HepG2 (cell line): Measurements from ENCODE around the gene NDRG3. TPM values are rescaled to one million over a fixed set of nuclear protein-coding genes. Genes with fewer than 3 reads are reported as not detected.

Experiments
- ARID2 ChIP-seq: sonication (generic); formaldehyde crosslinking; IDR thresholded peaks from 2 replicates; pipeline ENCODE4 v1.8.1; 2022; ENCODE audit warnings: mild to moderate bottlenecking, missing genetic modification reagents, borderline replicate concordance
- IKZF4 ChIP-seq: sonication (generic); formaldehyde crosslinking; IDR thresholded peaks from 2 replicates; pipeline ENCODE4 v1.5.1; 2020; ENCODE audit warnings: borderline replicate concordance, mild to moderate bottlenecking, low read depth, missing genetic modification reagents; ENCODE audit errors: not compliant biosample characterization
- KLF15 ChIP-seq: sonication (generic); formaldehyde crosslinking; IDR thresholded peaks from 2 replicates; pipeline ENCODE4 v1.8.1; 2023; ENCODE audit warnings: borderline replicate concordance, mild to moderate bottlenecking, inconsistent platforms, missing genetic modification reagents, mixed read lengths
- MYC ChIP-seq: sonication (generic); formaldehyde crosslinking; IDR thresholded peaks from 2 replicates; pipeline ENCODE4 v1.9.0; 2021; ENCODE audit warnings: missing genetic modification reagents, borderline replicate concordance
- NCOA5 ChIP-seq: sonication (generic); formaldehyde crosslinking; IDR thresholded peaks from 2 replicates; pipeline ENCODE4 v1.4.0; 2020; ENCODE audit warnings: missing genetic modification reagents
- NFE2 ChIP-seq: sonication (generic); formaldehyde crosslinking; IDR thresholded peaks from 2 replicates; pipeline ENCODE4 v1.4.0; 2020; ENCODE audit warnings: missing genetic modification reagents
- POLR2AphosphoS2 ChIP-seq: IDR thresholded peaks from 2 replicates; pipeline ENCODE4 v1.6.1; 2011; ENCODE audit warnings: low read depth, low read length, improper control_type of control experiment
- PREB ChIP-seq: sonication (generic); formaldehyde crosslinking; IDR thresholded peaks from 2 replicates; pipeline ENCODE4 v1.4.0; 2020; ENCODE audit warnings: missing genetic modification reagents
- RBM39 ChIP-seq: fragments of 200-400 bp; formaldehyde crosslinking; IDR thresholded peaks from one replicate; pipeline ENCODE4 v1.6.1; 2018; ENCODE audit warnings: antibody characterized with exemption, mild to moderate bottlenecking, low read depth, low read length; ENCODE audit not compliant: poor library complexity, severe bottlenecking
- TBL1XR1 ChIP-seq: fragments of 150-350 bp; IDR thresholded peaks from 2 replicates; pipeline ENCODE4 v1.6.1; 2014; ENCODE audit warnings: borderline replicate concordance, low read length; ENCODE audit not compliant: partially characterized antibody
- TBX3 ChIP-seq: fragments of 450-650 bp; IDR thresholded peaks from 2 replicates; pipeline ENCODE4 v1.6.1; 2017; ENCODE audit warnings: antibody characterized with exemption, mild to moderate bottlenecking, inconsistent platforms, borderline replicate concordance
- XRCC5 ChIP-seq: fragments of 200-400 bp; formaldehyde crosslinking; optimal IDR thresholded peaks from 2 replicates; pipeline ENCODE3; 2017; ENCODE audit warnings: mild to moderate bottlenecking, low read length
- ZBTB4 ChIP-seq: sonication (generic); formaldehyde crosslinking; IDR thresholded peaks from 2 replicates; pipeline ENCODE4 v1.4.0; 2020; ENCODE audit warnings: missing genetic modification reagents, mild to moderate bottlenecking, borderline replicate concordance
- ZFYVE20 ChIP-seq: sonication (generic); formaldehyde crosslinking; IDR thresholded peaks from 2 replicates; pipeline ENCODE4 v1.8.0; 2023; ENCODE audit warnings: low read depth, mild to moderate bottlenecking, moderate library complexity, missing genetic modification reagents, borderline replicate concordance
- ZNF234 ChIP-seq: sonication (generic); formaldehyde crosslinking; conservative IDR thresholded peaks from 2 replicates; pipeline ENCODE4 v1.5.1; 2020; ENCODE audit warnings: mild to moderate bottlenecking, missing genetic modification reagents
- ZNF274 ChIP-seq: sonication (generic); formaldehyde crosslinking; IDR thresholded peaks from 2 replicates; pipeline ENCODE4 v1.5.1; 2020; ENCODE audit warnings: mild to moderate bottlenecking, missing genetic modification reagents
- ZNF567 ChIP-seq: sonication (generic); formaldehyde crosslinking; IDR thresholded peaks from 2 replicates; pipeline ENCODE4 v1.8.1; 2023; ENCODE audit warnings: mild to moderate bottlenecking, missing genetic modification reagents, borderline replicate concordance
- ZNF605 ChIP-seq: sonication (generic); formaldehyde crosslinking; IDR thresholded peaks from 2 replicates; pipeline ENCODE4 v1.8.0; 2022; ENCODE audit warnings: mild to moderate bottlenecking, missing genetic modification reagents
- ZNF788 ChIP-seq: sonication (generic); formaldehyde crosslinking; IDR thresholded peaks from 2 replicates; pipeline ENCODE4 v1.5.0; 2020; ENCODE audit warnings: mild to moderate bottlenecking, missing genetic modification reagents, borderline replicate concordance
- ZSCAN9 ChIP-seq: IDR thresholded peaks from 2 replicates; pipeline ENCODE4 v1.6.1; 2016; ENCODE audit warnings: borderline replicate concordance
- polyA plus RNA-seq, 8 experiments: library from polyadenylated mRNA; depleted of rRNA in 3 of 8; stranded (reverse) in 7 of 8; unstranded in 1 of 8; fragments of >200 nt; fragmentation: Illumina TruSeq in 4 of 8; extraction: Trizol in 4 of 8; gene quantifications; 2 replicates each; pipeline versions ENCODE4 v1.2.1 to v1.2.3, GENCODE V29; 2011 to 2016; ENCODE audit warnings: low read depth in 4 of 8, missing spikeins in 1 of 8, mixed read lengths in 1 of 8; ENCODE audit not compliant: insufficient read depth in 1 of 8
- total RNA-seq, 5 experiments: library from RNA; depleted of rRNA; stranded (reverse); fragments of >200 nt; fragmentation: Illumina TruSeq; extraction: Trizol; gene quantifications; 2 replicates each; pipeline ENCODE4 v1.2.3, GENCODE V29; 2016; ENCODE audit warnings: low read depth in 1 of 5
- TF ChIP-seq, protein P1 (sequence below): sonication (generic); formaldehyde crosslinking; IDR thresholded peaks from 2 replicates; pipeline ENCODE4 v1.4.0; 2020; ENCODE audit warnings: missing genetic modification reagents
- TF ChIP-seq, protein P2 (sequence below): sonication (generic); formaldehyde crosslinking; IDR thresholded peaks from 2 replicates; pipeline ENCODE4 v1.9.0; 2022; ENCODE audit warnings: missing genetic modification reagents, mild to moderate bottlenecking, borderline replicate concordance

The NDRG3 gene
- total and polyA plus RNA-seq, 2 of the 13 experiments (the other 11 are each of a cell fraction or from before 2014, with no cell fraction given) = 36.0 to 40.5 TPM

DNA sequence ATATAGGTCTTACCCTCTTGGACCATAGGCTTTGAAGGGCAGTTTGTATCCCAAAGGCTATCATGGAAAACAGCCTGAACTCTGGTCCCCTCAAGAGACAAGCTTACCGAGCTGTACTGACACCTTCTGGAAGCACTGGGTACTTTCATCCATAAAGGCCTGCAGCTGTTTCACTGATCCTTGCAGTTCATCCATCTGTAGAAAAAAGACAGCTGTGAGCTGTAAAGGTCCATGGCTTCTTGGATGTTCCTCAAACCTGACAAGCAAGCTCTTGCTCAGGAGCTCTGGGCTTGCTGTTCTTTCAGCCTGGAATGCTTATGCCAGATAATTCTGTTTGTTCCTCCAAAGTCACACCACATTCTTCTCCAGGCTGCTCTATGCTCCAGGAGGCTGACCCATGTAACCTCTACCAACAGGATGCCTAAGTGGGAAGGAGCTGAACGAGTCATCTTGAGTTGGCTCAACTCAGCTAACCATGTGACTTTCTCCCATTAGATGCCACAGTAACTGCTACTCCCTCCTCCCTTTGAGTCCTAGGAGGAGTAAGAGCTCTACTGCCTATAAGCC, 8.8 kb upstream of the NDRG3 start (continued):
- TF ChIP-seq, protein P1, sequence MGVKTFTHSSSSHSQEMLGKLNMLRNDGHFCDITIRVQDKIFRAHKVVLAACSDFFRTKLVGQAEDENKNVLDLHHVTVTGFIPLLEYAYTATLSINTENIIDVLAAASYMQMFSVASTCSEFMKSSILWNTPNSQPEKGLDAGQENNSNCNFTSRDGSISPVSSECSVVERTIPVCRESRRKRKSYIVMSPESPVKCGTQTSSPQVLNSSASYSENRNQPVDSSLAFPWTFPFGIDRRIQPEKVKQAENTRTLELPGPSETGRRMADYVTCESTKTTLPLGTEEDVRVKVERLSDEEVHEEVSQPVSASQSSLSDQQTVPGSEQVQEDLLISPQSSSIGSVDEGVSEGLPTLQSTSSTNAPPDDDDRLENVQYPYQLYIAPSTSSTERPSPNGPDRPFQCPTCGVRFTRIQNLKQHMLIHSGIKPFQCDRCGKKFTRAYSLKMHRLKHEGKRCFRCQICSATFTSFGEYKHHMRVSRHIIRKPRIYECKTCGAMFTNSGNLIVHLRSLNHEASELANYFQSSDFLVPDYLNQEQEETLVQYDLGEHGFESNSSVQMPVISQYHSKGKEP (CRISPR knock-in tag) = no peak
- TF ChIP-seq PREB (CRISPR knock-in tag) (no peak), RBM39 (no peak), XRCC5 (peak; percentile 83), TBX3 (no peak), IKZF4 (CRISPR knock-in tag) (no peak), ZBTB4 (CRISPR knock-in tag) (no peak), NCOA5 (CRISPR knock-in tag) (no peak), NFE2 (CRISPR knock-in tag) (no peak), ZNF234 (CRISPR knock-in tag) (no peak), ZNF605 (0 out of 2 replicates have a peak, but pooled peaks have one; percentile 31), POLR2AphosphoS2 (no peak), TBL1XR1 (no peak), KLF15 (CRISPR knock-in tag) (no peak), ZNF274 (no peak), ZSCAN9 (CRISPR knock-in tag) (peak; percentile 26; the same call in 1 of the 2 replicates), ARID2 (CRISPR knock-in tag) (no peak), ZFYVE20 (no peak), MYC (CRISPR knock-in tag) (no peak), ZNF567 (CRISPR knock-in tag) (no peak), ZNF788 (no peak)
- TF ChIP-seq, protein P2, sequence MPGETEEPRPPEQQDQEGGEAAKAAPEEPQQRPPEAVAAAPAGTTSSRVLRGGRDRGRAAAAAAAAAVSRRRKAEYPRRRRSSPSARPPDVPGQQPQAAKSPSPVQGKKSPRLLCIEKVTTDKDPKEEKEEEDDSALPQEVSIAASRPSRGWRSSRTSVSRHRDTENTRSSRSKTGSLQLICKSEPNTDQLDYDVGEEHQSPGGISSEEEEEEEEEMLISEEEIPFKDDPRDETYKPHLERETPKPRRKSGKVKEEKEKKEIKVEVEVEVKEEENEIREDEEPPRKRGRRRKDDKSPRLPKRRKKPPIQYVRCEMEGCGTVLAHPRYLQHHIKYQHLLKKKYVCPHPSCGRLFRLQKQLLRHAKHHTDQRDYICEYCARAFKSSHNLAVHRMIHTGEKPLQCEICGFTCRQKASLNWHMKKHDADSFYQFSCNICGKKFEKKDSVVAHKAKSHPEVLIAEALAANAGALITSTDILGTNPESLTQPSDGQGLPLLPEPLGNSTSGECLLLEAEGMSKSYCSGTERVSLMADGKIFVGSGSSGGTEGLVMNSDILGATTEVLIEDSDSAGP (CRISPR knock-in tag) = no peak
